HG02885 (cell line): Measurements from ENCODE around the gene PHKB.
"Not testable (repeated sequence)": the region's sequence is repeated elsewhere in the genome, so short reads cannot be mapped to it uniquely, and the experiment has no call there.

ENCODE experiments used
- ATAC-seq: cut with Tn5 transposase; IDR thresholded peaks from one replicate; pipeline ENCODE4 v1.9.1; 2021; ENCODE audit warnings: mild to moderate bottlenecking; ENCODE audit not compliant: unreplicated experiment, poor library complexity

Gene PHKB

DNA sequence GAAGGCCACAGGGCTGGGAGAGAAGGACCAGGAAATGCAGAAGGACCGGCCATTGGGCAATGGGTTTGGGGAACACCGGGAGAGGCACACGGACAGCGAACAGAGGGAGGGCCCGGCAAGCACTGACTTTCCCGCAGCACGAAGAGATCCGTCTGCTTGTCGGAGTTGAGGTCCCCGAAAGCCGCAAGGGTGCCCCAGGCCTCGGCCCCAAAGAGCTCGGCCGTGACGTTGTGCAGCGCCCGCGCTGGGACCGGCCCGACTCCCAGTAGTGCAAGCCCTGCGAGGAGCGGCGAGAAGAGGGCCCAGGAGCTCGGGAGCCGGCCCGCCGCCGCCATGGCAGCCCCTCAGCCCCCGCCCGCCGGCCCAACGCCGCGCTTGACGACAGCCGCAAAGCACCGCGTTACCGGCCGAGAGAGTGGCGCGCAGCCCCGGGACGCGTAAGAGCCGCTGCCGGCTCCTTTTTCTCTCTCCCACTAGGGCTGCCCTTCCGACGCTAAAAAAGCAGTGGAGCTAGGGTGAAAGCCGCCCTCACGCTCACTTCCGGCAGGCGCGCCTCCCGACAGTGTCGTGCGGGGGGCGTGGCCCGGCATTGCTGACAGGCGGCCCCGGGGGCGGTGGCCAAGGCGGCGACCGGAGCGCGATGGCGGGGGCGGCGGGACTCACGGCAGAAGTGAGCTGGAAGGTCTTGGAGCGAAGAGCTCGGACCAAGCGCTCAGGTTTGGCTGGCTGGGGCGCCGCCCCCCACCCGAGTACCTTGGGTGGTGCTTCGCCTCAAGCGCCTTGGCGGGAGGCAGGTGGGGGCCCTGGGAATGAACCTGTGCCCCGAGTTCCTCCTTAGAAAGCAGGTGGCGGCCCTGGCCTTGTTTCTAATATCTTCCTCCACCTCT is at the start of gene PHKB, which contains the start of gene ITFG1:
Gene PHKB, plus strand, starts transcription at position 621 of the 887 bp plus-strand sequence. Its CDS starts 20 bp downstream, at position 641.
Gene ITFG1, minus strand, starts transcription at position 353 of the 887 bp plus-strand sequence. Its CDS starts 18 bp downstream, at position 335.
- ATAC-seq, result peak; percentile 77

DNA sequence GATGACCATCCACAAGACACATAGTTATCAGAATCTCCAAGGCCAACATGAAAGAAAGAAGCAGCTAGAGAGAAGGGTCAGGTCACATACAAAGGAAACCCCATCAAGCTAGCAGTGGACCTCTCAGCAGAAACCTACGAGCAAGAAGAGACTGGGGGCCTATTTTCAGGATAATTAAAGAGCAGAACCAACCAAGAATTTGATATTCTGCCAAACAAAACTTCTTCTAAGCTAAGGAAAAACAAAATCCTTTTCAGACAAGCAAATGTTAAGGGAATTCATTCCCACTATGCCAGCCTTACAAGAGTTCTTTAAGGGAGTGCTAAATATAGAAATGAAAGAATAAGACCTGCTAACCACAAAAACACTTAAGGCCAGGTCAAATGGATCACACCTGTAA is 48.1 kb upstream of the PHKB start:
- no peak for ATAC-seq

GRCh38 chr16:47416869-47417268 is 44.3 kb upstream of the PHKB start:
- no peak for ATAC-seq

DNA sequence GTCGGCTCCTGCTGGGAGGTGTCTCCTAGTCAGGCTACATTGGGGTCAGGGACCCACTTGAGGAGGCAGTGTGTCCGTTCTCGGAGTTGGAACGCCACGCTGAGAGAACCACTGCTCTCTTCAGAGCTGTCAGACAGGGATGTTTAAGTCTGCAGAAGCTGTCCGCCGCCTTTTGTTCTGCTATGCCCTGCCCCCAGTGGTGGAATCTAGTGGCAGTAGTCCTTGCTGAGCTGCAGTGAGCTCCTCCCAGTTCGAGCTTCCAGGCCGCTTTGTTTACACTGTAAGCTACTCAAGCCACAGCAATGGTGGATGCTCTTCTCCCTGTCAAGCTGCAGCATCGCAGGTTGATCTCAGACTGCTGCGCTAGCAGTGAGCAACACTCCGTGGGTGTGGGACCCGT is 36.3 kb upstream of the PHKB start:
- ATAC-seq, result no peak

DNA sequence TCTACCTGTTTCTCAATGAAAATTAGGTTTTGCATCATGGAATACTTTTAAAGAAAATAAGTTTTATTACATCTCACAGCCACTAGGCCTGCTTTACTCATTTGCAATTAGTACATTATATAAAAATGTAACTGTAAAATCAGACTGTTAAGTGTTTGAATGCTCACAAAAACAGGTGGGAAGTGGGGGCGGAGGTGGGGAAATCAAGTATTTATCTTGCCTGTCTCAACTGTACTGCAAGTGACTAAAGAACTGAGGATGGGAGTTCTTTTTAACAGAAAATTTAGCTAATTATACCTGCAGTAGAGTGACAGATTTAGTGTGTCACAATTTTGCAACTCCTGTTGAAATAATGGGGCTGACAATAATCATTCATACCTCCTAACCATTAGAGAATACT is 34.3 kb upstream of the PHKB start:
- no peak for ATAC-seq

GRCh38 chr16:47431960-47432359 is 29.2 kb upstream of the PHKB start:
- ATAC-seq, result no peak

GRCh38 chr16:47434274-47434673 is 26.9 kb upstream of the PHKB start:
- not testable (repeated sequence) for ATAC-seq

GRCh38 chr16:47440066-47440465 is 21.1 kb upstream of the PHKB start:
- not testable (repeated sequence) for ATAC-seq

GRCh38 chr16:47442884-47443283 is 18.2 kb upstream of the PHKB start:
- ATAC-seq, result not testable (repeated sequence)

- no peak for ATAC-seq
Observed at GRCh38 chr16:47446431-47446830, 14.7 kb upstream of the PHKB start.

DNA sequence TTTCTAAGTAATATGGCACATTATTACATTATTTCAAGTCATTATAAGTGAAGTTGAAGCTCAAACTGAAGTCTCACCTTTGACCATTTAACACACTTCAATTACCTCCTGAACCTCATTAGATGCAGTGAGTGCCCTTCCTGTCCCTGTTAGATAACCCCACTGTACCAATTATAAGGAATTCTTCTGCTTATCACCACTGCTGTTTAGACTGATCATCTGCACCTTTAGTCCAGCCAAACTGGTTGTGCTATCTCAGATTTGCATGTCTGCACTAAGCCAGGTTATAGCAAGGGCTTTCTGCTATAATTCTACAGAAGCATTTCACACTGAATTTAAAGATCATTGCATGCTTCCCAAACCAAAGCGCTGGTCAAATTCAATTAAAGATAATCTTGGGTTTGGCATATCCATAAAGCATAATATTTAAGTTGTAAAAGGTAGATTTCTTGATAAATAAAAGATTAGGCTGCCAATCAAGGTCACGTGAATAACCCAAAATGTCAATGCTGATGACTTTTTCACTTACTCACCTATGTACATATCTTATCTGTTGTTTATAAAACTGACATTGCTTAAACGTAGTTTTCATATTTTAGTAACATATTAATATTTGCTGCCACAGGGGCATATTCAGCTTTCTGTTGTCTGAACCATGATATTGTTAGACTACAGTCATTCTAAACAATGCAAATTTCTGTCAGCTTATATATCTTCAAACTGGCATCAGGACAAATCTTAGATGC is 12.1 kb upstream of the PHKB start:
- ATAC-seq, result no peak

GRCh38 chr16:47449788-47450187 is 11.3 kb upstream of the PHKB start:
- ATAC-seq, result no peak

DNA sequence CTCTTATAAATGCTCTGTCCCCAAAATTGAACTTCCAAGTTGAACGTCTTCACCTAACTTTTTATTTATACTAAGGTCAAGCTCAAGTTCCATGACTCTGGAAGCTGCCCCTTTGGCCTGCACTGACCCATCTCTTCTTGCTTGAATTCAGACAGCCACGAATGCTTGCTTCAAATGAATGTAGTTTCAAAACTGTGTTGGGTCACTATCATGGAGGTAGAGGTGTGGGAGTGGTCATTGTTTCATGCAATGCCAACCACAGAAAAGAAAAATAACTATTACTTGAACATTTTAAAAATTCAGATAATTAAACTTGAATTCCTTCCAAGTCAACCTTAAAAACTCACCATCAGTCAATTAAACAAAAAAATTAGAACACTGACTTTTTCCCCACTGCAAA is 2.8 kb upstream of the PHKB start:
- no peak for ATAC-seq

GRCh38 chr16:47459603-47460002 is 1.5 kb upstream of the PHKB start:
- ATAC-seq, result no peak

DNA sequence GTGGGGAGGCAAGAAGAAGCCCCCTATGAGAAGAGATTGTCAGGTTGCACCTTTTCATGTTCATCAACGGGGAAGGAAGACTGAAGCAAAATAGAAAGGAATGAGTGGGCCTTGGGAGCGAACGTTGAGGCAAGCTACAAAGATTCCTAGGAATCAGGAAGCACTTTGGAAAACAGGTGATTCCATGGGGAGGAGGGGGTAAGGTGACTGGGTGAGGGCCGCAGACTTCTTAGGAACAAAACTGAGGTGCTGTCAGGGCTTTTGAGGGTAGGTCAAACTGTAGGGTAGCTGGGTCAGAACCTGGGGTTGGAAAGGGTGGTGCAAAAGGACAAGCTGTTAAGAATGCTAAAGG is 796 bp upstream of the PHKB start:
- ATAC-seq, result peak; percentile 1

DNA sequence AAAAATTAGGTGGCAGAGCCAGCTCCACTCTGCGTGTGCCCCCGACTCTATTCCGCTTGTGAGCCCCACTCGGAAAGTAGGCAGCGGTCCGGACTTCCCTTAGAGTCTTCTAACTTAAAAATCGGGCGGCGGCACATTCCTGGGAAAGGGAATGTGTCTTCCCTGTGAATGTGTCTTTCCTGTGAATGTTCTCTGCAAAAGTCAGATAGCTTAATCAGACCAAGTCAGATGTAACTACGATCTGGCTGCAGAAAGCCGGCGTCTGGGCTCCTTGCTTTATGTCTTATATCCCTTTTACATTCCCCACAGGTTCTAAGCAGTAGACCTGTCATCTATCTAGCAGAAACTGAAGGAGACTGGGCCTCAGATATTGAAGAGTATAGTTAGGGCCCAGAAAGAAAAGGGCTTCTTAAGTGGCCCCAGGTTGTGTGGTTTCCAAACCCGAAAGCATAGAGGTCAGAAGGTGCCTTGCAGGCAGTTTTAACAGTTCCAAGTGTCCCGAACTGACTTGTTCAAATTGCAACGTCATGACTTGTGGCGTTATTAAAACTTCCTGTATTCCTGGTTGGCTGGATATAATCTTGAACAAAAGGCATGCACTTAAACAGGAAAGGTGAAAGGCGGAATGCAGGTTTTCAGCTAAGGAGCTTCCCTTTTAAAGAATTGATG is 601 bp downstream of the PHKB start:
- ATAC-seq, result peak; percentile 31

- no peak for ATAC-seq
Observed at GRCh38 chr16:47463771-47464624, 2.9 kb downstream of the PHKB start.

DNA sequence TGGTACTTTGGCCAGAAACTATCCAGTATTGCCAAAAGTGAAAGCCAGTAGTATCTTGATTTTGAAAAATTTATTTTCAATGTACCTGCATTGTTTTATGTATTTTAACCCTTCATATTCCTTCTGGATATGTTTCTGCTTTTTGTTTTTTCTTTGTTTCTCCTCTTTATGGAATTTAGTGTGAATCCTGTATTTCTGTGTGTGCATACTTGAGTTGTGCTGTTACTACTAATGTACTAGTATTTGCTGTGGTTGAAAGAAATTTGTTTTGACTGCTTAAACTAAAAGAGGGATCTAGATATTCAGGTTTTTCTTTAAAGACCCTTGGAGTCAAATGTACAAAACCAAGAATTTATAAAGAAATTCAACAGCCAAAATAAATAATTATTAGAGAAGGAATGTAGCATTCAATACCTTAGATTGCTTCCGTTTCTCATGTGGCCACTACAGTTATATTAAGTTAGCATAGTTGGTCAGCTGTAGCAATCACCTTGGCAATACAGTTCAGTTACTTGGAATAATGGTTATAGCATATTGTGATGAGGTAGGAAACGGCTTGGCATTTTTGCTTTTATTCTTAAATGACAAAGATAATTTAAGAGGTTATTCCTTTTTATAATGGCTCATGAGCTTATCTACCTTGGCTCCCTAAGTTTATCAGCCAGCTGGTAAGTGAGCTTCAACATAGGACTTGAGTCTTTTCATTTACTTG is 4.9 kb downstream of the PHKB start:
- ATAC-seq, result no peak

DNA sequence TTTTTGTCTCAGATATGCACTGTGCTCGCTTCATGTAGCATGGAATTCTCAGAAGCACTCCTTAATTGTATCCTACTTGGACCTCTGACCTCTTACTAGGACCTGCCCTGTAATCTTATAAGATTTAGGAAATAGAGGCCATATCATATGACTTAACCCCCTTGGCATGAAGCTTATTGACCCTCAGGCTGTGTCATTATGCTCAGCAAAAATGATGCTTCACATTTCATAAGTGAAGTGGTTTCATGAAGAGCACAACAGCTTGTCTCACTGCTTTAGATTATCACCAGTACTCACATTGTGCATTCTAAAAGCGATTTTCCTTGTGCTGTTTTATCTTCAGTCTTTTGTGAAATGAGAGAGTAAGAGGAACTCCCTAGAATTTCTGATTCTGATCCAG is 6.4 kb downstream of the PHKB start:
- ATAC-seq, result no peak
